Upper lobe of left lung (tissue), 4 donors: ENCODE measurements around the gene PPP1R37.

Experiments used
- CTCF ChIP-seq, 6 experiments: fragments of 450-650 bp in 4 of 6; fragments of 200-600 bp in 2 of 6; sonication (generic) in 2 of 6; IDR thresholded peaks; one replicate each; pipeline ENCODE4 v1.5.1; 2016 to 2019; ENCODE audit warnings: antibody characterized with exemption in 6 of 6
- EP300 ChIP-seq, 4 donors: sonication (generic); formaldehyde crosslinking; IDR thresholded peaks; one replicate each; pipeline ENCODE4 v1.5.1; 2017; ENCODE audit warnings: antibody characterized with exemption in 4 of 4, control low read depth in 2 of 4
- POLR2A ChIP-seq, 4 donors: fragments of 450-650 bp; IDR thresholded peaks; one replicate each; pipeline ENCODE4 v1.5.1; 2016 to 2017; ENCODE audit warnings: antibody characterized with exemption in 4 of 4, mild to moderate bottlenecking in 2 of 4

GRCh38 chr19:45097450-45097775 lies 4.4 kb downstream of the PPP1R37 start:
- TF ChIP-seq CTCF (IDR thresholded peaks at IDR 0.05) (no peak), EP300 (IDR thresholded peaks at IDR 0.05) (no peak), POLR2A (IDR thresholded peaks at IDR 0.05) (no peak)
